Skeletal muscle cell (primary cell): Measurements from ENCODE around the gene TWF2.

Experiments used
- DNase-seq: peaks from one replicate; pipeline ENCODE4 v3.0.0-alpha.2; 2010; ENCODE audit warnings: low read depth
- H3K4me3 ChIP-seq: 2 replicates; pipeline ENCODE4 v1.5.1; 2011; ENCODE audit warnings: low read depth, mild to moderate bottlenecking, control low read depth, low read length, moderate library complexity

The TWF2 gene

GRCh38 chr3:52227117-52227516 lies 11.8 kb downstream of the TWF2 start:
- no peak for DNase-seq
- no peak overlapping the region for H3K4me3 ChIP-seq

- DNase-seq = no peak
- no peak overlapping the region for H3K4me3 ChIP-seq
These were observed 12.6 kb downstream of the TWF2 start for GRCh38 chr3:52226229-52226817.

GRCh38 chr3:52225452-52226228 lies 13.3 kb downstream of the TWF2 start, which contains the start of gene TLR9:
Gene TLR9, minus strand, starts transcription at chr3:52225645. Its CDS starts 116 bp downstream, at chr3:52225529.
- DNase-seq = no peak
- no peak within 1 kb of the TSS for H3K4me3 ChIP-seq

- H3K4me3 ChIP-seq = no peak overlapping the region
- no peak for DNase-seq
These were observed 15.2 kb downstream of the TWF2 start for GRCh38 chr3:52223449-52224408.

- no peak overlapping the region for H3K4me3 ChIP-seq
- DNase-seq = no peak
These were observed 16.4 kb downstream of the TWF2 start for GRCh38 chr3:52222319-52223221.

- DNase-seq = no peak
- no peak overlapping the region for H3K4me3 ChIP-seq
These were observed 17.2 kb downstream of the TWF2 start for GRCh38 chr3:52221563-52222318.

GRCh38 chr3:52221141-52221562 lies 17.8 kb downstream of the TWF2 start:
- no peak for DNase-seq
- no peak overlapping the region for H3K4me3 ChIP-seq

GRCh38 chr3:52220380-52221026 lies 18.5 kb downstream of the TWF2 start:
- H3K4me3 ChIP-seq = no peak overlapping the region
- DNase-seq = peak; percentile 15

- no peak for DNase-seq
- no peak overlapping the region for H3K4me3 ChIP-seq
These were observed 19.9 kb downstream of the TWF2 start for GRCh38 chr3:52218937-52219650.

- H3K4me3 ChIP-seq = no peak overlapping the region
- no peak for DNase-seq
These were observed 20.5 kb downstream of the TWF2 start for GRCh38 chr3:52218454-52218853.

GRCh38 chr3:52218026-52218425 lies 20.9 kb downstream of the TWF2 start:
- H3K4me3 ChIP-seq = no peak overlapping the region

GRCh38 chr3:52217409-52217805 lies 21.6 kb downstream of the TWF2 start:
- no peak overlapping the region for H3K4me3 ChIP-seq
- DNase-seq = no peak

More at GRCh38 chr3:52218026-52218425, 20.9 kb downstream of the TWF2 start:
- no peak for DNase-seq

GRCh38 chr3:52216585-52217408 lies 22.2 kb downstream of the TWF2 start:
- peak; percentile 49 for DNase-seq
- no peak overlapping the region for H3K4me3 ChIP-seq

- DNase-seq = no peak
- H3K4me3 ChIP-seq = no peak overlapping the region
These were observed 23.6 kb downstream of the TWF2 start for GRCh38 chr3:52215351-52215750.

- no peak overlapping the region for H3K4me3 ChIP-seq
- no peak for DNase-seq
These were observed 25.1 kb downstream of the TWF2 start for GRCh38 chr3:52213901-52214300.

- DNase-seq = no peak
- H3K4me3 ChIP-seq = no peak overlapping the region
These were observed 26.0 kb downstream of the TWF2 start for GRCh38 chr3:52213005-52213404.
